ENCODE measurements around the gene PHLDA2.

Gene PHLDA2

GRCh38 chr11:2913776-2914175, 15.4 kb downstream of the PHLDA2 start:
- no peak for TF ChIP-seq CTCF (IDR thresholded peaks at IDR 0.05; ENCODE audit: low read depth, low read length)
- H3K9me3 ChIP-seq, result no peaks in the 10 kb centered on the region
- H3K36me3 ChIP-seq, result no peaks in the 10 kb centered on the region
- H3K27me3 ChIP-seq, result no peaks in the 10 kb centered on the region
- DNase-seq, result no peak
- H3K4me3 ChIP-seq (ENCODE audit: low read depth, low read length), result no peak overlapping the region
- peaks cover 12% of the 10 kb centered on the region for H3K4me1 ChIP-seq

- no peaks in the 10 kb centered on the region for H3K9me3 ChIP-seq
- no peak for TF ChIP-seq CTCF (IDR thresholded peaks at IDR 0.05; ENCODE audit: low read depth, low read length)
- H3K4me1 ChIP-seq, result peaks cover 12% of the 10 kb centered on the region
- H3K36me3 ChIP-seq, result no peaks in the 10 kb centered on the region
- no peaks in the 10 kb centered on the region for H3K27me3 ChIP-seq
- no peak for DNase-seq
- no peak overlapping the region for H3K4me3 ChIP-seq (ENCODE audit: low read depth, low read length)
Observed at GRCh38 chr11:2913019-2913431, 16.2 kb downstream of the PHLDA2 start.

GRCh38 chr11:2912498-2912897, 16.7 kb downstream of the PHLDA2 start:
- Histone ChIP-seq H3K4me1 (peaks cover 12% of the 10 kb centered on the region), H3K9me3 (no peaks in the 10 kb centered on the region), H3K27me3 (no peaks in the 10 kb centered on the region), H3K36me3 (no peaks in the 10 kb centered on the region), H3K4me3 (ENCODE audit: low read depth, low read length) (no peak overlapping the region)
- TF ChIP-seq CTCF (IDR thresholded peaks at IDR 0.05; ENCODE audit: low read depth, low read length), result no peak
- DNase-seq, result peak; percentile 55

- no peak overlapping the region for H3K4me3 ChIP-seq (ENCODE audit: low read depth, low read length)
- H3K36me3 ChIP-seq, result no peaks in the 10 kb centered on the region
- H3K4me1 ChIP-seq, result peaks cover 12% of the 10 kb centered on the region
- H3K9me3 ChIP-seq, result no peaks in the 10 kb centered on the region
- no peak for TF ChIP-seq CTCF (IDR thresholded peaks at IDR 0.05; ENCODE audit: low read depth, low read length)
- no peak for DNase-seq
- H3K27me3 ChIP-seq, result no peaks in the 10 kb centered on the region
Observed at GRCh38 chr11:2911785-2912391, 17.3 kb downstream of the PHLDA2 start.

GRCh38 chr11:2911088-2911784, 18.0 kb downstream of the PHLDA2 start:
- Histone ChIP-seq H3K27me3 (no peaks in the 10 kb centered on the region), H3K4me1 (peaks cover 12% of the 10 kb centered on the region), H3K36me3 (no peaks in the 10 kb centered on the region), H3K9me3 (no peaks in the 10 kb centered on the region), H3K4me3 (ENCODE audit: low read depth, low read length) (no peak overlapping the region)
- no peak for DNase-seq
- TF ChIP-seq CTCF (IDR thresholded peaks at IDR 0.05; ENCODE audit: low read depth, low read length), result no peak

GRCh38 chr11:2910401-2910955, 18.7 kb downstream of the PHLDA2 start:
- Histone ChIP-seq H3K27me3 (no peaks in the 10 kb centered on the region), H3K4me1 (peaks cover 12% of the 10 kb centered on the region), H3K36me3 (no peaks in the 10 kb centered on the region), H3K9me3 (no peaks in the 10 kb centered on the region), H3K4me3 (ENCODE audit: low read depth, low read length) (no peak overlapping the region)
- TF ChIP-seq CTCF (IDR thresholded peaks at IDR 0.05; ENCODE audit: low read depth, low read length), result no peak
- no peak for DNase-seq
